Erythroblast (primary cell): ENCODE data around the gene RNF217.
"Not testable (repeated sequence)": the region's sequence is repeated elsewhere in the genome, so short reads cannot be mapped to it uniquely, and the experiment has no call there.

ENCODE experiments used
- GATA1 ChIP-seq: IDR thresholded peaks from 2 replicates; pipeline ENCODE4 v1.6.1; 2011; ENCODE audit warnings: low read depth, mild to moderate bottlenecking, control low read depth, low read length, moderate library complexity
- POLR2A ChIP-seq: IDR thresholded peaks from 2 replicates; pipeline ENCODE4 v1.6.1; 2011; ENCODE audit warnings: mild to moderate bottlenecking, low read length

GRCh38 chr6:125036486-125036885 is 74.2 kb downstream of the RNF217 start:
- TF ChIP-seq POLR2A, GATA1: not testable (repeated sequence)
